Measurements from ENCODE around the gene RHOJ. TPM values are rescaled to one million over a fixed set of nuclear protein-coding genes. Genes with fewer than 3 reads are reported as not detected.

Gene RHOJ
- total RNA-seq, 3 donors from 2014 or later (not counting 1 experiment from before 2014, with no cell fraction given) = not detected

DNA sequence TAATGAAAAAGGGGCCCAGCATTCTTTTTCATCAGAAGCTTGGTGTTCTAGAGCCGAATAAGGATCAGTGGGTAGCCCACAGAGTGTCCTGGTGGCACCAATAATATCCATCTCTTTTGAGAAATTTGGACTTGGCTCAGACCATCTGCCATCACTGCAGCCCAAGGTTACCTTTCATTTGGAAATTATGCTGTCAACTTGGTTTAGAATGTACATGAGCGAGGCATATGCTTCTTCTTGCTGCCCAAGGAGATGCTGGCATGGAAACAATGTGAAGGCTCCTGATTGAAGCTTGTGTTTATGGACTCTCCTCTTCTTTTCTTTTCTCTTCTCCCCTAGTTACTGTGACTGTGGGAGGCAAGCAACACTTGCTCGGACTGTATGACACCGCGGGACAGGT, 64.5 kb downstream of the RHOJ start:
- Mint-ChIP-seq H3K27ac (no peak overlapping the region), H3K27me3 (ENCODE audit: low read depth in 2 of 2) (peaks cover 17 to 45% of the 10 kb centered on the region in 2 donors), H3K4me3 (no peak overlapping the region), H3K9me3 (no peaks in the 10 kb centered on the region), H3K36me3 (no peaks in the 10 kb centered on the region), H3K4me1 (no peaks in the 10 kb centered on the region)
- Histone ChIP-seq H3K27ac (ENCODE audit: low read length) (no peak overlapping the region), H3K4me1 (ENCODE audit: control insufficient read depth, insufficient read depth, low read length) (no peaks in the 10 kb centered on the region), H3K4me3 (ENCODE audit: low read length) (no peak overlapping the region), H3K36me3 (ENCODE audit: control insufficient read depth, insufficient read depth, low read length) (no peaks in the 10 kb centered on the region), H3K9me3 (ENCODE audit: control insufficient read depth, insufficient read depth, low read length) (no peaks in the 10 kb centered on the region), H3K27me3 (ENCODE audit: control insufficient read depth, insufficient read depth, low read length) (no peaks in the 10 kb centered on the region)
- 85% methylated on average over 5 of the region's 5 CpGs for WGBS (ENCODE audit: insufficient coverage)
- intact Hi-C loops (cut with micrococcal nuclease) = no loop called here
- ATAC-seq (no peak), DNase-seq (no peak)
- TF ChIP-seq CTCF (IDR thresholded peaks at IDR 0.05) = no peak

DNA sequence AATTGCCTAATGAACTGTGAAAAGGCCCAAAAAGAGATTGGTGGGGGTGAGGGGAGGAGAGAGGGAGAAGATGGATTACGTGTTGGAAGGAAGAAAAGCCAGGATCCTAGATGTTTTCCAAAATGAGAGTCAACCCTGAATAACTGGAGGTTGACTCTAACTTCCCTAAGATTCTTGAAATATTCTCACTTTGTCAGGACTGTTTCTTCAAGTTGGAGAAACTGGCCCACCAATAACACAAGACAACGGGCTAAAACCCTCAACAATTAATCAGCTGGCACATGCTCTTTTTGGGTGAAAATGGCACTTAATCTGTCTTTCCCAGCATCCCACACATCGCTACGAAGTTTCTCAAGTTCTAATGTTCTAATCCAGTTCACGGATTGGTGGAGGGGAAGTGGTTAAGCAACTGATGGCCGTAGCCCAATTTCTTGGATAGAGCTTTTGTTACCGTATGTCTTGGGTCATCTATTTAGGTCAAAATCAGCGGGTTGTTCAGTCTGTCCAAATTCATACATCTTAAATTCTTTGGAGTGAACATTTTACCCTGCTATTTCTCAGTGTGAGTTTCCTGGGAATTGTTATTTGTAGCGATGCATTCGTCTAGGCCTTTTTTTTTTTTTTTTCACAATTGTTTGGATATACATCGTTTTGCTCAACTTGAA, 65.5 kb downstream of the RHOJ start:
- Mint-ChIP-seq H3K27me3 (ENCODE audit: low read depth in 2 of 2) (peaks cover 13 to 37% of the 10 kb centered on the region in 2 donors), H3K36me3 (no peaks in the 10 kb centered on the region), H3K9me3 (no peaks in the 10 kb centered on the region), H3K27ac (no peak overlapping the region), H3K4me1 (no peaks in the 10 kb centered on the region), H3K4me3 (no peak overlapping the region)
- no peaks in the 10 kb centered on the region for H3K27me3 ChIP-seq (ENCODE audit: control insufficient read depth, insufficient read depth, low read length)
- no peaks in the 10 kb centered on the region for H3K9me3 ChIP-seq (ENCODE audit: control insufficient read depth, insufficient read depth, low read length)
- intact Hi-C loops (cut with micrococcal nuclease) = no loop called here
- no peak overlapping the region for H3K4me3 ChIP-seq (ENCODE audit: low read length)
- DNase-seq (no peak), ATAC-seq (no peak)
- H3K27ac ChIP-seq (ENCODE audit: low read length) = no peak overlapping the region
- no peaks in the 10 kb centered on the region for H3K4me1 ChIP-seq (ENCODE audit: control insufficient read depth, insufficient read depth, low read length)
- TF ChIP-seq CTCF (IDR thresholded peaks at IDR 0.05) = no peak
- no peaks in the 10 kb centered on the region for H3K36me3 ChIP-seq (ENCODE audit: control insufficient read depth, insufficient read depth, low read length)
- 92% methylated on average over 10 of the region's 11 CpGs for WGBS (ENCODE audit: insufficient coverage)

GRCh38 chr14:63273129-63273528, 68.9 kb downstream of the RHOJ start:
- Histone ChIP-seq H3K9me3 (ENCODE audit: control insufficient read depth, insufficient read depth, low read length) (no peaks in the 10 kb centered on the region), H3K4me1 (ENCODE audit: control insufficient read depth, insufficient read depth, low read length) (no peaks in the 10 kb centered on the region), H3K27ac (ENCODE audit: low read length) (no peak overlapping the region), H3K4me3 (ENCODE audit: low read length) (no peak overlapping the region), H3K27me3 (ENCODE audit: control insufficient read depth, insufficient read depth, low read length) (no peaks in the 10 kb centered on the region), H3K36me3 (ENCODE audit: control insufficient read depth, insufficient read depth, low read length) (no peaks in the 10 kb centered on the region)
- TF ChIP-seq CTCF (IDR thresholded peaks at IDR 0.05) = no peak
- Mint-ChIP-seq H3K27me3 (ENCODE audit: low read depth in 2 of 2) (peaks cover 2 to 13% of the 10 kb centered on the region in 2 donors), H3K4me3 (no peak overlapping the region), H3K4me1 (no peaks in the 10 kb centered on the region), H3K27ac (no peak overlapping the region), H3K36me3 (no peaks in the 10 kb centered on the region), H3K9me3 (no peaks in the 10 kb centered on the region)
- DNase-seq = no peak
- intact Hi-C loops (cut with micrococcal nuclease) = no loop called here
- no peak for ATAC-seq
- 85% methylated on average over 3 of the region's 3 CpGs for WGBS (ENCODE audit: insufficient coverage)
